HFF-Myc (cell line): ENCODE measurements around the gene B4GALT7.

Experiments used
- DNase-seq: peaks from one replicate; pipeline ENCODE4 v3.0.0-alpha.2; 2011; ENCODE audit warnings: low read depth; ENCODE audit errors: extremely low read depth
- H3K4me3 ChIP-seq: replicated peaks from 2 replicates; pipeline ENCODE4 v1.5.1; 2011; ENCODE audit warnings: low read depth, mild to moderate bottlenecking, control low read depth, low read length
- TF ChIP-seq, protein P1 (sequence below): IDR thresholded peaks from 2 replicates; pipeline ENCODE4 v1.5.1; 2012; ENCODE audit warnings: mild to moderate bottlenecking, low read depth, low read length, control low read depth; ENCODE audit errors: missing control alignments

B4GALT7 gene

DNA sequence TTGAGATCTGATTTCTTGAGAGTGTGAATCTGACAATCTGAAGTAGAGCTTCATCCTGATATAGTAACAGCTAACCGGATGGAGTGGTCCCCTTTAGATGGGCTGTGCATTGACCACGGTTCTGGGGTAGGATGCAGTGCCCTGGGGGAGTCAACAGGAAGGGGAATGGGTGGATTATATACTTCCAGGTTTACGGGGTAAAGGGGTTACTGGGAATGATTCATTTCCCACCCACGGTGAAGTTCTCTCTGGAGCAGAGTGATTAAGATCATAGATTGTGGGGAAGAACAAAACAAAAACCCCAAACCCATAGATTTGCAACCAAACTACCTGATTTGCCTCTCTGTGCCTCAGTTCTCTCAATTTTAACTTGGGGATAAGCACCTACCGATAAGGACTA is 1.5 kb upstream of the B4GALT7 start:
- no peak overlapping the region for H3K4me3 ChIP-seq
- TF ChIP-seq, protein P1, sequence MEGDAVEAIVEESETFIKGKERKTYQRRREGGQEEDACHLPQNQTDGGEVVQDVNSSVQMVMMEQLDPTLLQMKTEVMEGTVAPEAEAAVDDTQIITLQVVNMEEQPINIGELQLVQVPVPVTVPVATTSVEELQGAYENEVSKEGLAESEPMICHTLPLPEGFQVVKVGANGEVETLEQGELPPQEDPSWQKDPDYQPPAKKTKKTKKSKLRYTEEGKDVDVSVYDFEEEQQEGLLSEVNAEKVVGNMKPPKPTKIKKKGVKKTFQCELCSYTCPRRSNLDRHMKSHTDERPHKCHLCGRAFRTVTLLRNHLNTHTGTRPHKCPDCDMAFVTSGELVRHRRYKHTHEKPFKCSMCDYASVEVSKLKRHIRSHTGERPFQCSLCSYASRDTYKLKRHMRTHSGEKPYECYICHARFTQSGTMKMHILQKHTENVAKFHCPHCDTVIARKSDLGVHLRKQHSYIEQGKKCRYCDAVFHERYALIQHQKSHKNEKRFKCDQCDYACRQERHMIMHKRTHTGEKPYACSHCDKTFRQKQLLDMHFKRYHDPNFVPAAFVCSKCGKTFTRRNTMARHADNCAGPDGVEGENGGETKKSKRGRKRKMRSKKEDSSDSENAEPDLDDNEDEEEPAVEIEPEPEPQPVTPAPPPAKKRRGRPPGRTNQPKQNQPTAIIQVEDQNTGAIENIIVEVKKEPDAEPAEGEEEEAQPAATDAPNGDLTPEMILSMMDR, result no peak
- no peak for DNase-seq

DNA sequence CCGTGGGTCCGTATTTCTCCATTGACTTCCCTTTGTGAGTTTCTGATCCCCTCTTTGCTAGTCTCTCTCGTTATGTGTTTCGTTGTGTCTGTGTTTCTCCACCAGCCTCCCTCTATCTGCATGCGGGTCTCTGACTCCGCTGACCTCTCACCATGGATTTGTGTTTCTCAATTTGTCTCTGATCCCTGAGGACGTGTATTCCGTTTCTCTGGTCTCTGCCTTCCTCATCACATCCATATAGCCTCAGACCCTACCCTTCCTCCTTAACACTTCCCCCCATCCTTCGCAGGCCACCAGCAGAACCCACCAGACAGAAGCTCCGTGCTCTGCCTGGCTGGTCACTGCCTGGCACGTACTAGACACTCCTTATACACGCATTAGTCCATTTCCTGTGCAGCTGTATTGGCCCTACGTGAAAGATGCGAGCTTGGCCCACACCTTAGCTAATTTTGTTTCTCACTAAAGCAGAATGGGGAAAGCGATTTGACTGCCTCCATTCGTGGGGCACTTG is 631 bp downstream of the B4GALT7 start:
- no peak for DNase-seq
- peak overlapping the region; percentile 89 for H3K4me3 ChIP-seq
- TF ChIP-seq, protein P1, result no peak

DNA sequence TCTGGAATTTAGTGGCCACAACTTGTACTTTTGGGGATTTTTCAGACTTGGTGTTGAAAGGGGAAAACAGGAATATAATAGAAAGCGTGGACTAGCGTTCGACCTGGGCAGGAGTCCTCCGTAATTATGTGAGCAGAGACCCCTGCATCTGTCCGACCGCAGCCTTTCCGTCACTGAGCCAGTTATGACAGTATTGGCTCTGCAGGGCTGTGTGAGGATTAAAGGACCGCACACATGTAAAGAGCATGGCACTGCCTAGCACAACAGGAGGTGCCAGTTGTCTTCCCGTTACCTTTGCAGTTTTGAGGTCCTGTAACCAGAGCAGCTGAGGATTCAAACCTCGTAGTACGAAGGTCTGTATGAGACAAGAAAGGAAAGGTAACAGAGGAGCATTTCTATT is 1.2 kb downstream of the B4GALT7 start:
- peak overlapping the region; percentile 89 for H3K4me3 ChIP-seq
- no peak for DNase-seq

DNA sequence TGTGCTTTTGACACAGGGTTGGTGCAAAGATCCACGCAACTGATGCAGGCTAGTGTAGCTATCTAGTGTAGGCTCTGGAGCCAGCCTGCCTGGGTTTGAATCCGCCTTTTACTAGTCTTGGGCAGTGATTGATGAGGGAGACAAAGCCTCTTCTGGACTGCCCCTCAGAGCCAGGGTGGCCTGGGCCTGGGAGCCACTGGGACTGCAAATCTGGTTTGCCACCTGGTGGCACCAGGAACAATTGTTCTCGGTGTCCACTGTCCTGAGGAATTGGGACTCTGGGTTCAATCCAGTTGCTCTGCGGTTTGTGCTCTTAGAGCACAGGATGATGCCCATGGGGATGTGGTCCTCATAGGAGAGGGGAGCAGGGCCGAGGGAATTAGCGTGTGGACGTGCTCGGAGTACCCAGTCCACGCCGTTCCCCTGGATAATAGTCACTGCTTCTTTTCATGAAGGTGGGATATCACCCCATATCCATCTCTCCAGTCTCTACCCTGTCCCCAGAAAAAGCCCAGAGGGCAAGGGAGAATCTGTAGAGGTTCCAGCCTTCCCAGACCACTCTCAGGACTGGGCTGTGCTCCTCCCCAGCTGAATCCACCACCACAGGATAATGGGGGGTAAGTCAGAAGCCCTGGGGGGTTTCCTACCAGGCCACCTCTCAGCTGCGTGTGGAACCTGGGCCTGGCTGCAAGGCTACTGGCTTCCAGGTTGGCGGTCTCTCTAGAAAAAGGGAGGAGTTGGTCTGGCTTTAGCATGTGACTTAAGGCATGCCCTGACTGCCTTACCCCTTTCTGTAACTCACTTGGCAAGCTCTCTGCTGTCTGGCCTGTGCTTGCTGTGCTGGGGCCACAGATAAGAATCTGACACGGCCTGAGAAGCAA is 1.9 kb downstream of the B4GALT7 start:
- DNase-seq, result no peak
- TF ChIP-seq, protein P1, result no peak
- H3K4me3 ChIP-seq, result peak overlapping the region; percentile 89; the same call in 1 of the 2 replicates

More for the DNA sequence above, 1.2 kb downstream of the B4GALT7 start:
- TF ChIP-seq, protein P1, result no peak

DNA sequence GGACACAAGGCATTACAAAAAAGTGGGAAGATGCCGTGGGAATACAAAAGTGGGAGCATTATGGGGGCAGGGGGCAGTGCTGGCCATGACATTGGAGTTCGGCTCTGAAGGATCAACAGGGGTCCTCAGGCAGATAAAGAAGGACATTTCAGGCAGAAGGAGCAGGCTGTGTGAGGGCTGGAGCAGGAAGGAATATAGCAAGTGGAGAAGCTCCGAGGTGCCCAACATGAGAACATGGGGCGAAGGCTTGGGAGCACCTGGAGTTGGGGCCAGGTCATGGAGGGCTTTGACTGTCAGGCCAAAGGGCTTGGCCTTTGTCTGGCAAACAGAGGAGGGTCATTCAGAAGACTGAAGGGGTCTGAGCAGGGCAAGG is 2.5 kb downstream of the B4GALT7 start:
- TF ChIP-seq, protein P1, result no peak
- DNase-seq, result no peak
- no peak overlapping the region for H3K4me3 ChIP-seq

DNA sequence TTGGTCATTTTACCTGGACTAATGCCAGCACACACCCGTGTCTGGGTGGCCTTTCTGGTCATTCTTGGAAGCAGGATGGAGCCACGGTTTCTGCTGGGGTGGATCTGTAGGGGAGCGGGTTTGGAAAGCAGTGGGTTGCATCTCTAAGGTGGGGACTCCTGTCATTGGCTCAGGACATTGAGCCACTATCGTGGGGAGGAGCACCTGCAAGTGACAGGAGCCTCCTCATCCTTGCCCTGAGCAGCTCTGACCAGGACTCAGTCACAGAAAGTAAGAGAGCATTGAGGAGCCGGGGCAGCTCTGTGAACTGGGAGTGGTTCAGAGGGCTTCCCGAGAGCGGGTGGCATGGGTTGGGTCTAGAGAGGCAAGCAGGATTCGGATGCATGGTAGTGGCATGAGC is 3.7 kb downstream of the B4GALT7 start:
- no peak overlapping the region for H3K4me3 ChIP-seq
- no peak for DNase-seq
- TF ChIP-seq, protein P1, result no peak

DNA sequence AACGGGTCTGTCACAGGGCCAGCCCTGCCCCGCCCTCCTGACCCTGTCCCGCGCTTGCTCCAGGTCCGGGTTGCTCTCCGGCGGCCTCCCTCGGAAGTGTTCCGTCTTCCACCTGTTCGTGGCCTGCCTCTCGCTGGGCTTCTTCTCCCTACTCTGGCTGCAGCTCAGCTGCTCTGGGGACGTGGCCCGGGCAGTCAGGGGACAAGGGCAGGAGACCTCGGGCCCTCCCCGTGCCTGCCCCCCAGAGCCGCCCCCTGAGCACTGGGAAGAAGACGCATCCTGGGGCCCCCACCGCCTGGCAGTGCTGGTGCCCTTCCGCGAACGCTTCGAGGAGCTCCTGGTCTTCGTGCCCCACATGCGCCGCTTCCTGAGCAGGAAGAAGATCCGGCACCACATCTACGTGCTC is 4.2 kb downstream of the B4GALT7 start:
- no peak for DNase-seq
- TF ChIP-seq, protein P1, result no peak
- H3K4me3 ChIP-seq, result no peak overlapping the region
